Erythroblast (primary cell): ENCODE measurements around the gene ZNHIT1.

Source experiments
- GATA1 ChIP-seq: IDR thresholded peaks from 2 replicates; pipeline ENCODE4 v1.6.1; 2011; ENCODE audit warnings: low read depth, mild to moderate bottlenecking, control low read depth, low read length, moderate library complexity
- POLR2A ChIP-seq: IDR thresholded peaks from 2 replicates; pipeline ENCODE4 v1.6.1; 2011; ENCODE audit warnings: mild to moderate bottlenecking, low read length

- peak; percentile 22 for TF ChIP-seq POLR2A
- no peak for TF ChIP-seq GATA1
Observed at GRCh38 chr7:101245147-101245668, 27.2 kb downstream of the ZNHIT1 start.
